Right atrium auricular region (tissue), 2 donors: ENCODE data around the gene PRSS38. TPM values are rescaled to one million over a fixed set of nuclear protein-coding genes. Genes with fewer than 3 reads are reported as not detected.

Source experiments
- DNase-seq: peaks from one replicate; pipeline ENCODE4 v3.0.0-alpha.2; 2019; ENCODE audit warnings: low spot score
- H3K27ac ChIP-seq, 2 donors: fragments of 200-600 bp; sonication (generic); 1 replicate in 1 of 2; 2 replicates in 1 of 2; pipeline ENCODE4 v1.5.1; 2016 to 2019
- H3K27me3 ChIP-seq, 2 donors: fragments of 200-600 bp; sonication (generic); one replicate each; pipeline versions ENCODE4 v1.5.1 to v1.6.0; 2017 to 2019
- H3K36me3 ChIP-seq: fragments of 200-600 bp; sonication (generic); one replicate; pipeline ENCODE4 v1.5.1; 2016
- H3K4me1 ChIP-seq, 2 donors: fragments of 200-600 bp; sonication (generic); one replicate each; pipeline versions ENCODE4 v1.5.1 to v1.6.0; 2017 to 2019
- H3K4me3 ChIP-seq, 2 donors: fragments of 200-600 bp; sonication (generic); 1 replicate in 1 of 2; 2 replicates in 1 of 2; pipeline ENCODE4 v1.5.1; 2017 to 2019; ENCODE audit warnings: mild to moderate bottlenecking in 1 of 2, moderate library complexity in 1 of 2
- H3K9me3 ChIP-seq, 2 donors: fragments of 200-600 bp; sonication (generic); one replicate each; pipeline ENCODE4 v1.5.1; 2019
- total RNA-seq, 2 donors: library from RNA; depleted of rRNA; stranded (reverse); fragments of >200 nt; gene quantifications; one replicate each; pipeline ENCODE4 v1.1.0, GENCODE V29; 2016
- TF ChIP-seq, protein P1 (sequence below), 2 donors: fragments of 200-600 bp; sonication (generic); IDR thresholded peaks; one replicate each; pipeline ENCODE4 v1.5.1; 2019; ENCODE audit warnings: antibody characterized with exemption in 2 of 2

The PRSS38 gene
- total RNA-seq, 2 donors from 2014 or later, result not detected

DNA sequence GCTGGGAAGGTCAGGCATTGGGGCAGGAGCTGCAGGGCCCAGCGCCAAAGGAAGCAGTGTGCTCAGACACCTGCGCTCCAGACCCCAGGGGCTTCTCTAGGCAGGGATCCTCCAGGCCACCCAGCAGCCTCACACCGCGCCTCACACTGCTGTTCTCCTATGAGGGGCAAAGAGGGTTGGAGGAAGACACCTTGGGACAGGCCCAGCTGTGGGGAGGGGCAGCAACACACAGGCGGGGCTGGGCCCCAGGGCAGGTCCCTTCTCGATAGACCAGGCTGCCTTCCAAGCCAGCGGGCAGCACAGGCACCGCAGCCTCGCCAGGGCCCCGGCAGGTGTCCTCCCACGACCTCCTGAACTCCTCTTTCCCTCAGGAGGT lies 20.7 kb upstream of the PRSS38 start:
- no peaks in the 10 kb centered on the region for H3K36me3 ChIP-seq
- TF ChIP-seq, protein P1, sequence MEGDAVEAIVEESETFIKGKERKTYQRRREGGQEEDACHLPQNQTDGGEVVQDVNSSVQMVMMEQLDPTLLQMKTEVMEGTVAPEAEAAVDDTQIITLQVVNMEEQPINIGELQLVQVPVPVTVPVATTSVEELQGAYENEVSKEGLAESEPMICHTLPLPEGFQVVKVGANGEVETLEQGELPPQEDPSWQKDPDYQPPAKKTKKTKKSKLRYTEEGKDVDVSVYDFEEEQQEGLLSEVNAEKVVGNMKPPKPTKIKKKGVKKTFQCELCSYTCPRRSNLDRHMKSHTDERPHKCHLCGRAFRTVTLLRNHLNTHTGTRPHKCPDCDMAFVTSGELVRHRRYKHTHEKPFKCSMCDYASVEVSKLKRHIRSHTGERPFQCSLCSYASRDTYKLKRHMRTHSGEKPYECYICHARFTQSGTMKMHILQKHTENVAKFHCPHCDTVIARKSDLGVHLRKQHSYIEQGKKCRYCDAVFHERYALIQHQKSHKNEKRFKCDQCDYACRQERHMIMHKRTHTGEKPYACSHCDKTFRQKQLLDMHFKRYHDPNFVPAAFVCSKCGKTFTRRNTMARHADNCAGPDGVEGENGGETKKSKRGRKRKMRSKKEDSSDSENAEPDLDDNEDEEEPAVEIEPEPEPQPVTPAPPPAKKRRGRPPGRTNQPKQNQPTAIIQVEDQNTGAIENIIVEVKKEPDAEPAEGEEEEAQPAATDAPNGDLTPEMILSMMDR (IDR thresholded peaks at IDR 0.05), result no peak
- no peaks in the 10 kb centered on the region for H3K9me3 ChIP-seq
- no peak overlapping the region for H3K4me3 ChIP-seq
- H3K27ac ChIP-seq, result no peak overlapping the region
- no peaks in the 10 kb centered on the region for H3K27me3 ChIP-seq
- peak; percentile 57 for DNase-seq
- H3K4me1 ChIP-seq, result peaks cover 0 to 13% of the 10 kb centered on the region in 2 donors

GRCh38 chr1:227795732-227796131 lies 19.7 kb upstream of the PRSS38 start:
- TF ChIP-seq, protein P1 (IDR thresholded peaks at IDR 0.05), result no peak
- Histone ChIP-seq H3K27ac (no peak overlapping the region), H3K4me3 (no peak overlapping the region), H3K27me3 (no peaks in the 10 kb centered on the region), H3K36me3 (no peaks in the 10 kb centered on the region), H3K4me1 (peaks cover 0 to 13% of the 10 kb centered on the region in 2 donors), H3K9me3 (no peaks in the 10 kb centered on the region)
- peak; percentile 34 for DNase-seq

GRCh38 chr1:227796359-227796915 lies 19.0 kb upstream of the PRSS38 start:
- no peak overlapping the region for H3K4me3 ChIP-seq
- no peak overlapping the region for H3K27ac ChIP-seq
- no peaks in the 10 kb centered on the region for H3K27me3 ChIP-seq
- H3K9me3 ChIP-seq, result no peaks in the 10 kb centered on the region
- H3K36me3 ChIP-seq, result no peaks in the 10 kb centered on the region
- TF ChIP-seq, protein P1 (IDR thresholded peaks at IDR 0.05), result no peak
- peak; percentile 23 for DNase-seq
- peaks cover 0 to 13% of the 10 kb centered on the region in 2 donors for H3K4me1 ChIP-seq

GRCh38 chr1:227797144-227797543 lies 18.3 kb upstream of the PRSS38 start:
- H3K27ac ChIP-seq, result no peak overlapping the region
- H3K27me3 ChIP-seq, result no peaks in the 10 kb centered on the region
- H3K9me3 ChIP-seq, result no peaks in the 10 kb centered on the region
- TF ChIP-seq, protein P1 (IDR thresholded peaks at IDR 0.05), result no peak
- DNase-seq, result peak; percentile 55
- H3K4me1 ChIP-seq, result peaks cover 0 to 13% of the 10 kb centered on the region in 2 donors
- no peak overlapping the region for H3K4me3 ChIP-seq
- H3K36me3 ChIP-seq, result no peaks in the 10 kb centered on the region

GRCh38 chr1:227797625-227798024 lies 17.9 kb upstream of the PRSS38 start:
- Histone ChIP-seq H3K27me3 (no peaks in the 10 kb centered on the region), H3K9me3 (no peaks in the 10 kb centered on the region), H3K4me3 (no peak overlapping the region), H3K4me1 (peaks cover 0 to 13% of the 10 kb centered on the region in 2 donors), H3K27ac (no peak overlapping the region), H3K36me3 (no peaks in the 10 kb centered on the region)
- peak; percentile 26 for DNase-seq
- TF ChIP-seq, protein P1 (IDR thresholded peaks at IDR 0.05), result no peak
